Parathyroid adenoma (tissue), 2 donors: Measurements from ENCODE around the gene PCDH9.

ENCODE experiments used
- H2AFZ ChIP-seq: fragments of 300-600 bp; sonication (generic); one replicate; pipeline ENCODE4 v1.7.0; 2017; ENCODE audit warnings: antibody characterized with exemption, mild to moderate bottlenecking
- H3K27ac ChIP-seq: fragments of 300-600 bp; sonication (generic); one replicate; pipeline ENCODE4 v1.7.0; 2017
- H3K27me3 ChIP-seq: fragments of 300-600 bp; sonication (generic); one replicate; pipeline ENCODE4 v1.7.0; 2017; ENCODE audit warnings: low read length; ENCODE audit not compliant: control insufficient read depth, insufficient read depth
- H3K36me3 ChIP-seq: fragments of 300-600 bp; sonication (generic); one replicate; pipeline ENCODE4 v1.7.0; 2017; ENCODE audit warnings: low read length; ENCODE audit not compliant: control insufficient read depth, insufficient read depth
- H3K4me1 ChIP-seq: fragments of 300-600 bp; sonication (generic); one replicate; pipeline ENCODE4 v1.7.0; 2017; ENCODE audit warnings: control low read depth
- H3K4me2 ChIP-seq: fragments of 300-600 bp; sonication (generic); one replicate; pipeline ENCODE4 v1.7.0; 2017; ENCODE audit warnings: low read length
- H3K4me3 ChIP-seq: fragments of 300-600 bp; sonication (generic); one replicate; pipeline ENCODE4 v1.7.0; 2017; ENCODE audit warnings: low read depth, low read length
- H3K79me2 ChIP-seq: fragments of 300-600 bp; sonication (generic); one replicate; pipeline ENCODE4 v1.7.0; 2017; ENCODE audit warnings: control low read depth
- H3K9ac ChIP-seq: fragments of 300-600 bp; sonication (generic); one replicate; pipeline ENCODE4 v1.7.0; 2017; ENCODE audit warnings: mild to moderate bottlenecking
- H3K9me3 ChIP-seq: fragments of 300-600 bp; sonication (generic); one replicate; pipeline ENCODE4 v1.7.0; 2017; ENCODE audit warnings: low read length; ENCODE audit not compliant: control insufficient read depth
- CTCF ChIP-seq: fragments of 300-600 bp; sonication (generic); IDR thresholded peaks from one replicate; pipeline ENCODE4 v1.7.0; 2017; ENCODE audit warnings: antibody characterized with exemption, mild to moderate bottlenecking
- donor health status: primary hyperparathyroidism.

PCDH9 gene

DNA sequence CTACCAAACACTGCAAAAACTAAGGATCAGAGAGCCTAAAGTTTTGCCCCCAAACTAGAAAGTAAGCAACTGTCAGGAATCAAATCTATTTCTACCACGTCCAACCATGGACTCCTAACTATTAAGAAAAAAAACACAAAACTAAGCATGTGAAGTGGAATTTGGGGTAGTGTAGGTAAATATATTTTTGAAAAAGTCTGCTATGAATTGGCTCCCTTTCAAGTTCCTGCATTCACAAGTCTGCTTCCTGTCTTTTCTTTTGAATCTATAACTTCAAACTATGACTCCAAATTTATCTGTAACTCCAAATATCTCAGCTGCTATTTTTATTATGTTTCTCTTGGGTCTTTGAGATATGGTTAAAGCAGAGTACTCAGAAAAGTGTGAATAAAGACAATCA, 47.0 kb downstream of the PCDH9 start:
- no peaks in the 10 kb centered on the region for H3K36me3 ChIP-seq
- H3K9me3 ChIP-seq, result no peaks in the 10 kb centered on the region
- no peaks in the 10 kb centered on the region for H3K4me1 ChIP-seq
- no peak overlapping the region for H3K9ac ChIP-seq
- no peaks in the 10 kb centered on the region for H3K27me3 ChIP-seq
- no peak overlapping the region for H3K27ac ChIP-seq
- no peak overlapping the region for H3K4me2 ChIP-seq
- TF ChIP-seq CTCF, result no peak
- no peak overlapping the region for H2AFZ ChIP-seq
- H3K4me3 ChIP-seq, result no peak overlapping the region
- no peaks in the 10 kb centered on the region for H3K79me2 ChIP-seq

DNA sequence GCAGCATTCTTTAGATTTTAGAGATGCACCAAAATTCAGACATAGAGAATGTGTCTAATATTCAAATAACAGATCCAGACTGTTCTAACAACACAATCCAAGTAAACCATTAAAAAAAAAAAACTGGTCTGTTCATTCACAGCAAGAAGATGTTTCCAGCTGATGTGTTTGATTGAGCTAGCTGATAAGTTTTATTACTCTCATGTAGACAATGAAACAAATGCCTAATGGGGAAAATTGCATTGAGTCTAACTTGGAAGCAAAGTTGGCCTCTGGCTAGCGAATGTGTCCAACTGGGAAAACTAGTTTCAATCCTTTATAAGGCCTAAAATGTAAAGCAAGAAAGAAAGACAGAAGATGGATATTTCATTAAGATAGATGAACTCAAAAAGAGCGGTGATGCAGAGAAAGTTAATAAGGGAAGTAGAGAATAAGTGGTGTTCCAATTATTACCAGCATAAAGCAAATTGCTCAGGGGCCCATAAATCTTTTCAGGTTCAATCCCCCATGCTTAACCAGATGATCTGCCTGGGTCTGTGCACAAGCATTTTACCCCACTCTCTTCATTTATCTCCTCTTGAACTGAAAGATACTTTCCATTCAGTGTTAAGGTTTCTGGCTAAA, 54.2 kb downstream of the PCDH9 start:
- Histone ChIP-seq H3K9me3 (no peaks in the 10 kb centered on the region), H3K27me3 (no peaks in the 10 kb centered on the region), H3K79me2 (no peaks in the 10 kb centered on the region), H3K4me2 (no peak overlapping the region), H2AFZ (no peak overlapping the region), H3K36me3 (no peaks in the 10 kb centered on the region), H3K4me1 (no peaks in the 10 kb centered on the region), H3K4me3 (no peak overlapping the region), H3K27ac (no peak overlapping the region), H3K9ac (no peak overlapping the region)
- no peak for TF ChIP-seq CTCF

DNA sequence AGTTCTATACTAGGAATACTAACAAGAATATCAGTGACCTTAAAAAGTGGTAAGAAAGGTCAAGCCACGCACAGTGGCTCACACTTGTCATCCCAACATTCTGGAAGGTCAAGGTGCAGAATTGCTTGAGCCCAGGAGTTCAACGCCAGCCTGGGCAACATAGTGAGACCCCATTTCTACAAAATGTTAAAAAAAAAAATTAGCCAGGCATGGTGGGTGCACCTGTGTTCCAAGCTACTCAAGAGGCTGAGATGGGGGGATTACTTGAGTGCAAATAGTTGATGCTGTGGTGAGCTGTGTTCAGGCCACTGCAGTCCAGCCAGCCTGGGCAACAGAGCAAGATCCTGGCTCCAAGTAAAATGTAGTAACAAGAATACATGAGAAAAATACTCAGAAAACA, 61.8 kb downstream of the PCDH9 start:
- H3K4me1 ChIP-seq, result no peaks in the 10 kb centered on the region
- no peak overlapping the region for H3K27ac ChIP-seq
- TF ChIP-seq CTCF, result no peak

DNA sequence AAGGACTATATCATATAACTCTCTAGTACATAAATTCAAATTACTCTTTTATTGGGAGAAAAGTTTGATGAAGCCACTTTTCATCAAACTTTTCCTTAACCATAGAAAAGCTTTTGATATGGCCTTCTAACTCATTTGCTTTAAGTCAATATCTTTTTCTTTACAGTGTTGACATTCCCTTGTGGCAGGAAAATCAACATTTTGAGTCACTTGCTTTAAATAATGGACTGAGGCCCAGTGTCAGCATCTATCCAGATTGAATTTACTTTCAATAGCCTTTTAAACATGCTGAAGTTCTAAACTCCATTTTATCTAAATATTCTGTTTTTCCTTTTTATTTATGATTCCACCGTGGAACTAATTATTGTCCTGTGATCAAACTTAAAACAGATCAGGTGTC, 62.7 kb downstream of the PCDH9 start:
- no peak overlapping the region for H3K9ac ChIP-seq
- H3K79me2 ChIP-seq, result no peaks in the 10 kb centered on the region
- no peak for TF ChIP-seq CTCF
- H2AFZ ChIP-seq, result no peak overlapping the region
- H3K4me2 ChIP-seq, result no peak overlapping the region
- H3K27me3 ChIP-seq, result no peaks in the 10 kb centered on the region
- H3K27ac ChIP-seq, result no peak overlapping the region
- H3K4me1 ChIP-seq, result no peaks in the 10 kb centered on the region
- H3K36me3 ChIP-seq, result no peaks in the 10 kb centered on the region
- H3K4me3 ChIP-seq, result no peak overlapping the region
- no peaks in the 10 kb centered on the region for H3K9me3 ChIP-seq

More for the DNA sequence above, 61.8 kb downstream of the PCDH9 start:
- Histone ChIP-seq H3K79me2 (no peaks in the 10 kb centered on the region), H2AFZ (no peak overlapping the region), H3K4me3 (no peak overlapping the region), H3K9ac (no peak overlapping the region), H3K4me2 (no peak overlapping the region), H3K9me3 (no peaks in the 10 kb centered on the region), H3K27me3 (no peaks in the 10 kb centered on the region), H3K36me3 (no peaks in the 10 kb centered on the region)

DNA sequence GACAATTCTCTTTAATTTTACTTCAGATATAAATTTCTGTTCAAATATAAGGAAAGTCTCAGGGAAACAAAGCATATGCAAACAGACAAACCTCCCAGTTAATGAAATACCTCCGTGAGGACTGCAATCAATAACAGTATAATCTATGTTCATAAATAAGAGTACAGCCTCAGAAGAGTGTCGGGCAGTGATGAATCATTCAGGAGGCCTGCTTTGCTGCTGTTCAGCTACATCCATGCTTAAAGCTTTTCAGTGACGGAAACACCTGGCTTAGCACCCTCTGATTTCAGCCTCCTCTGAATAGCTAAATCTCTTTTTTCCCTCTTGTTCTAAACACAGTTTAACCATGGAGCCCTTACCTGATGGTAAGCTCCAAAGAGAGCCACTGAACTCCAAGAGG, 69.0 kb downstream of the PCDH9 start:
- Histone ChIP-seq H3K36me3 (no peaks in the 10 kb centered on the region), H3K9me3 (no peaks in the 10 kb centered on the region), H3K9ac (no peak overlapping the region), H2AFZ (no peak overlapping the region), H3K27me3 (no peaks in the 10 kb centered on the region), H3K27ac (no peak overlapping the region), H3K4me1 (no peaks in the 10 kb centered on the region), H3K79me2 (no peaks in the 10 kb centered on the region), H3K4me2 (no peak overlapping the region), H3K4me3 (no peak overlapping the region)
- no peak for TF ChIP-seq CTCF
